ENCODE results near the gene RPL19.

DNA sequence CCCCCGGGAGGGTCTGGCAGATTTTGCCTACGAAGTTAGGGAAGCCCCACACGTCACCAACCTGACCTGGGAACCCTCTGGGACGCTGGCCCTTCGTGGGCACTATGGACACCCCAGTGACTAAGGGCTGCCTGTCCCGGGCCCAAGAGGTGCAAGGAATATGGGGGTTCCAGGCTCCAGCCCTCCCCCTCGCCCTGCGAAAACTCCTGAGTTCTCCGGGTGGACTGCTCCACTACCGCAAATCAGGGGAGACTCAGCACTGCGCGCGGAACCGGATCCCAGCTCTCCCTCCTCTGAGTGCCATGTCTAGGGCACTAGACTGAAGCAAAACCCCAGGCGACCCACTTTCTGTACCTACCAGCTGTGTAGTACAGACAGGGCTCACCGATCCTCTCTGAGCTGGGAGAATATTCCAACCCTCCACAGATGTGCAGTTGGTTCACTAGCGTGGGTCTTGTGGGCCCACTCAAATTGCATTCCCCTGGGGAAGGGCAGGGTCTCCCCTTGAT lies 34.2 kb upstream of the RPL19 start, which contains the start of gene ARL5C:
- TF ChIP-seq EZH2phosphoT487 (IDR thresholded peaks at IDR 0.05; ENCODE audit: insufficient read depth, low read depth) (no peak), EZH2 (IDR thresholded peaks at IDR 0.05; ENCODE audit: insufficient read depth, poor library complexity, severe bottlenecking) (no peak)

Measured in GM23248 (cell line).